MM.1S (cell line): ENCODE results near the gene NCAN.
"Not testable (repeated sequence)": the region's sequence is repeated elsewhere in the genome, so short reads cannot be mapped to it uniquely, and the experiment has no call there.

Source experiments
- DNase-seq: peaks from one replicate; pipeline ENCODE4 v3.0.0-alpha.2; 2015
- H2AFZ ChIP-seq: fragments of 300-600 bp; sonication (generic); 2 replicates; pipeline ENCODE4 v1.6.0; 2016; ENCODE audit warnings: antibody characterized with exemption, low read length
- H3F3A ChIP-seq: fragments of 300-600 bp; sonication (generic); 2 replicates; pipeline ENCODE4 v1.6.1; 2016; ENCODE audit warnings: mild to moderate bottlenecking, antibody characterized with exemption, low read length, moderate library complexity, mixed read lengths; ENCODE audit not compliant: insufficient read depth
- H3K27ac ChIP-seq: fragments of 300-600 bp; sonication (generic); 2 replicates; pipeline ENCODE4 v1.5.1; 2016; ENCODE audit warnings: mild to moderate bottlenecking, low read length
- H3K27me3 ChIP-seq: fragments of 300-600 bp; sonication (generic); replicated peaks from 2 replicates; pipeline ENCODE4 v1.6.0; 2016; ENCODE audit warnings: low read length; ENCODE audit not compliant: insufficient read depth
- H3K36me3 ChIP-seq: fragments of 300-600 bp; sonication (generic); replicated peaks from 2 replicates; pipeline ENCODE4 v1.6.1; 2016; ENCODE audit warnings: mild to moderate bottlenecking, low read length, mixed read lengths; ENCODE audit not compliant: insufficient read depth
- H3K4me1 ChIP-seq: fragments of 300-600 bp; sonication (generic); 2 replicates; pipeline ENCODE4 v1.6.1; 2016; ENCODE audit warnings: low read length, mixed read lengths
- H3K4me2 ChIP-seq: fragments of 300-600 bp; sonication (generic); 2 replicates; pipeline ENCODE4 v1.6.0; 2016; ENCODE audit warnings: low read depth, low read length
- H3K4me3 ChIP-seq: fragments of 300-600 bp; sonication (generic); 2 replicates; pipeline ENCODE4 v1.5.1; 2016; ENCODE audit warnings: low read length, mixed read lengths
- H3K79me2 ChIP-seq: fragments of 300-600 bp; sonication (generic); 2 replicates; pipeline ENCODE4 v1.6.1; 2016; ENCODE audit warnings: mixed run types, low read length, mixed read lengths
- H3K9ac ChIP-seq: fragments of 300-600 bp; sonication (generic); 2 replicates; pipeline ENCODE4 v1.6.1; 2016; ENCODE audit warnings: low read length, mixed read lengths
- H3K9me2 ChIP-seq: fragments of 300-600 bp; sonication (generic); replicated peaks from 2 replicates; pipeline ENCODE4 v1.6.1; 2016; ENCODE audit warnings: mild to moderate bottlenecking, low read length, mixed read lengths; ENCODE audit not compliant: insufficient read depth
- H3K9me3 ChIP-seq: fragments of 300-600 bp; sonication (generic); replicated peaks from 2 replicates; pipeline ENCODE4 v1.6.1; 2016; ENCODE audit warnings: mild to moderate bottlenecking, low read length, mixed read lengths; ENCODE audit not compliant: insufficient read depth
- H4K20me1 ChIP-seq: fragments of 300-600 bp; sonication (generic); 2 replicates; pipeline ENCODE4 v1.6.1; 2016; ENCODE audit warnings: mild to moderate bottlenecking, low read length, moderate library complexity, mixed read lengths; ENCODE audit not compliant: insufficient read depth
- EZH2 ChIP-seq: fragments of 300-600 bp; sonication (generic); optimal IDR thresholded peaks from 2 replicates; pipeline ENCODE3; 2017; ENCODE audit warnings: low read depth, mild to moderate bottlenecking, antibody characterized with exemption, low read length, mixed read lengths
- EZH2phosphoT487 ChIP-seq: fragments of 300-600 bp; sonication (generic); IDR thresholded peaks from 2 replicates; pipeline ENCODE4 v1.6.1; 2018; ENCODE audit warnings: antibody characterized with exemption, low read length
- TF ChIP-seq, protein P1 (sequence below): fragments of 300-600 bp; sonication (generic); IDR thresholded peaks from 2 replicates; pipeline ENCODE4 v1.5.1; 2016; ENCODE audit warnings: antibody characterized with exemption, low read length, mixed read lengths

Gene NCAN

GRCh38 chr19:19250196-19250801 is 38.5 kb downstream of the NCAN start:
- no peak overlapping the region for H3K4me2 ChIP-seq
- no peak overlapping the region for H2AFZ ChIP-seq
- H3K9me3 ChIP-seq: no peaks in the 10 kb centered on the region
- H4K20me1 ChIP-seq: no peaks in the 10 kb centered on the region
- H3K9ac ChIP-seq: no peak overlapping the region
- no peaks in the 10 kb centered on the region for H3K4me1 ChIP-seq
- no peaks in the 10 kb centered on the region for H3K36me3 ChIP-seq
- H3K9me2 ChIP-seq: no peaks in the 10 kb centered on the region
- no peaks in the 10 kb centered on the region for H3K79me2 ChIP-seq
- DNase-seq: no peak
- peaks cover 59% of the 10 kb centered on the region for H3K27me3 ChIP-seq
- no peak overlapping the region for H3K4me3 ChIP-seq
- TF ChIP-seq EZH2phosphoT487: no peak
- TF ChIP-seq, protein P1, sequence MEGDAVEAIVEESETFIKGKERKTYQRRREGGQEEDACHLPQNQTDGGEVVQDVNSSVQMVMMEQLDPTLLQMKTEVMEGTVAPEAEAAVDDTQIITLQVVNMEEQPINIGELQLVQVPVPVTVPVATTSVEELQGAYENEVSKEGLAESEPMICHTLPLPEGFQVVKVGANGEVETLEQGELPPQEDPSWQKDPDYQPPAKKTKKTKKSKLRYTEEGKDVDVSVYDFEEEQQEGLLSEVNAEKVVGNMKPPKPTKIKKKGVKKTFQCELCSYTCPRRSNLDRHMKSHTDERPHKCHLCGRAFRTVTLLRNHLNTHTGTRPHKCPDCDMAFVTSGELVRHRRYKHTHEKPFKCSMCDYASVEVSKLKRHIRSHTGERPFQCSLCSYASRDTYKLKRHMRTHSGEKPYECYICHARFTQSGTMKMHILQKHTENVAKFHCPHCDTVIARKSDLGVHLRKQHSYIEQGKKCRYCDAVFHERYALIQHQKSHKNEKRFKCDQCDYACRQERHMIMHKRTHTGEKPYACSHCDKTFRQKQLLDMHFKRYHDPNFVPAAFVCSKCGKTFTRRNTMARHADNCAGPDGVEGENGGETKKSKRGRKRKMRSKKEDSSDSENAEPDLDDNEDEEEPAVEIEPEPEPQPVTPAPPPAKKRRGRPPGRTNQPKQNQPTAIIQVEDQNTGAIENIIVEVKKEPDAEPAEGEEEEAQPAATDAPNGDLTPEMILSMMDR: no peak
- TF ChIP-seq EZH2: no peak
- H3F3A ChIP-seq: no peaks in the 10 kb centered on the region
- H3K27ac ChIP-seq: no peak overlapping the region

- H3K9me2 ChIP-seq, H3K27ac ChIP-seq, H3K4me3 ChIP-seq, H2AFZ ChIP-seq, H3K9ac ChIP-seq, H3K4me2 ChIP-seq, H3F3A ChIP-seq, DNase-seq, H3K4me1 ChIP-seq, H4K20me1 ChIP-seq, H3K79me2 ChIP-seq, H3K9me3 ChIP-seq, H3K36me3 ChIP-seq: not testable (repeated sequence)
- H3K27me3 ChIP-seq: peaks cover 72% of the 10 kb centered on the region
Measured at GRCh38 chr19:19253409-19253808, 41.7 kb downstream of the NCAN start.

DNA sequence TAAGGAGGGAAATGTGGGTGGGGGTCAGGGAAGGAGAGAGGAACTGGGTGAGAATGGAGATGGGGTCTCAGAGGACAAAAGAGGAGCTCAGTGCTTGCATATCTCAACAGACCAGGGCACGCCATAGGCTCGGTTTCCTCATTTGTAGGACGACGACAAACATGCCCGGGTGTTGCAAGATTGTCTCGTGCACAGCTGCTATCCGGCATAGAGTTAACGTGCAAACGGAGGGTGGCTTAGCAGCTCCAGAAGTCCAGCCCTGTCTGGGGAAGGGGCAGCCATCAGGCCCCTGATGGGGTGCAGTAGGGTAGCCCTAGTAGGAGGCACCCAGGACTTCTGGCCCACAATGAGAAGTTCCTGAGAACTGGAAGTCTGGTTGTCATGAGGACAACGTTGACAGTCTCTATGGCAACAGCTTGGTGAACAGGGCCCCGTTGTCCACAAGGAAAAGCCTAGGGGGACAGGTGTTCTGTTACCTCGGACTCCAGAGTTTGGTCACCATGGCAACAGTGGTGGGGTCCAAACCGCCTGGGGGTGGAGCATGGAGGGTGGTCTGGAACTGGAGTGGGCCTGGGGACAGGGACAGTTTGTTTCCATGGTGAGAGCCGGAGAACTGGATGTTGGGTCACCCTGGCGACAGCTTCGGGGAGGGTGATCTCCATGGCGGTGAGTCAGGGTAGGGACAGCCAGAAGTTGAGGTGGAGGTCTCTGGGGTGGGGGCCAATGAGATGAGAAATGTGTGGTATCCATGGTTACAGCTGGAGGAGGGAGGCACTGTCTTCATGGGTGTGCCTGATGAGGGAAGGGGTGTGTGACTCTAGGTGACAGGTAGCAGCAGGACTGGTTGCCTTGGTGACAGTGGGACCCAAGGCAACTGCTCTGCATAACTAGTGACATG is 44.6 kb downstream of the NCAN start:
- H3K9ac ChIP-seq: no peak overlapping the region
- DNase-seq: no peak

More for the DNA sequence above, 44.6 kb downstream of the NCAN start:
- no peak overlapping the region for H3K27ac ChIP-seq
- H4K20me1 ChIP-seq: no peaks in the 10 kb centered on the region
- no peaks in the 10 kb centered on the region for H3K79me2 ChIP-seq
- no peaks in the 10 kb centered on the region for H3K9me3 ChIP-seq
- peaks cover 50% of the 10 kb centered on the region for H3K27me3 ChIP-seq
- H3K36me3 ChIP-seq: no peaks in the 10 kb centered on the region
- no peaks in the 10 kb centered on the region for H3K9me2 ChIP-seq
- H2AFZ ChIP-seq: no peak overlapping the region
- H3K4me3 ChIP-seq: no peak overlapping the region
- no peak for TF ChIP-seq EZH2
- no peak for TF ChIP-seq EZH2phosphoT487
- TF ChIP-seq, protein P1: no peak
- no peaks in the 10 kb centered on the region for H3K4me1 ChIP-seq
- no peak overlapping the region for H3K4me2 ChIP-seq
- no peaks in the 10 kb centered on the region for H3F3A ChIP-seq
